ENCODE measurements around the gene RPTOR. TPM values are rescaled to one million over a fixed set of nuclear protein-coding genes. Genes with fewer than 3 reads are reported as not detected.

Gene RPTOR
- total RNA-seq, 1 experiment from 2014 or later, result 19.7 TPM

GRCh38 chr17:80912476-80912875 lies 367.8 kb downstream of the RPTOR start:
- DNase-seq (ENCODE audit: extremely low read depth, low read depth), result no peak

GRCh38 chr17:80913928-80914821 lies 369.5 kb downstream of the RPTOR start:
- no peak for DNase-seq (ENCODE audit: extremely low read depth, low read depth)

- DNase-seq (ENCODE audit: extremely low read depth, low read depth), result no peak
These were observed 371.6 kb downstream of the RPTOR start for GRCh38 chr17:80916246-80916645.

GRCh38 chr17:80917716-80918560 lies 373.3 kb downstream of the RPTOR start:
- no peak for DNase-seq (ENCODE audit: extremely low read depth, low read depth)

GRCh38 chr17:80918731-80919130 lies 374.1 kb downstream of the RPTOR start:
- no peak for DNase-seq (ENCODE audit: extremely low read depth, low read depth)

GRCh38 chr17:80919331-80920311 lies 375.0 kb downstream of the RPTOR start:
- no peak for DNase-seq (ENCODE audit: extremely low read depth, low read depth)

- DNase-seq (ENCODE audit: extremely low read depth, low read depth), result no peak
These were observed 375.8 kb downstream of the RPTOR start for GRCh38 chr17:80920441-80920840.

GRCh38 chr17:80921159-80921558 lies 376.5 kb downstream of the RPTOR start:
- no peak for DNase-seq (ENCODE audit: extremely low read depth, low read depth)

GRCh38 chr17:80921741-80922579 lies 377.3 kb downstream of the RPTOR start:
- no peak for DNase-seq (ENCODE audit: extremely low read depth, low read depth)

- DNase-seq (ENCODE audit: extremely low read depth, low read depth), result no peak
These were observed 378.0 kb downstream of the RPTOR start for GRCh38 chr17:80922580-80923160.

- DNase-seq (ENCODE audit: extremely low read depth, low read depth), result no peak
These were observed 378.8 kb downstream of the RPTOR start for GRCh38 chr17:80923211-80924110.

- no peak for DNase-seq (ENCODE audit: extremely low read depth, low read depth)
These were observed 379.6 kb downstream of the RPTOR start for GRCh38 chr17:80924111-80924806.

- DNase-seq (ENCODE audit: extremely low read depth, low read depth), result no peak
These were observed 380.4 kb downstream of the RPTOR start for GRCh38 chr17:80924807-80925610.

GRCh38 chr17:80925688-80926335 lies 381.2 kb downstream of the RPTOR start:
- no peak for DNase-seq (ENCODE audit: extremely low read depth, low read depth)

GRCh38 chr17:80926591-80927250 lies 382.1 kb downstream of the RPTOR start:
- no peak for DNase-seq (ENCODE audit: extremely low read depth, low read depth)

GRCh38 chr17:80927791-80928216 lies 383.2 kb downstream of the RPTOR start:
- DNase-seq (ENCODE audit: extremely low read depth, low read depth), result no peak
